Hippocampal formation (tissue), 2 donors: ENCODE data around the gene PPWD1.
A peak's percentile ranks its signal among the peaks of the same experiment; 100 is the strongest.
"Not testable (repeated sequence)": the region's sequence is repeated elsewhere in the genome, so short reads cannot be mapped to it uniquely, and the experiment has no call there.

ENCODE experiments used
- DNase-seq, 2 donors: peaks; one replicate each; lab custom pipeline; 2025; lab: John Stamatoyannopoulos, UW

PPWD1 gene

GRCh38 chr5:65562731-65563701 lies at the start of gene PPWD1, which contains the start of gene CENPK:
PPWD1 (plus strand) TSS chr5:65563296; CDS start chr5:65563311, 15 bp downstream.
CENPK (minus strand) TSS chr5:65563168; CDS start chr5:65554907, 8,261 bp downstream.
- DNase-seq = peak; percentile 90

GRCh38 chr5:65525726-65526125 lies 37.4 kb upstream of the PPWD1 start:
- DNase-seq = no peak

- DNase-seq = no peak
Observed at GRCh38 chr5:65530904-65531303, 32.2 kb upstream of the PPWD1 start.

GRCh38 chr5:65535529-65535987 lies 27.5 kb upstream of the PPWD1 start:
- DNase-seq = no peak

GRCh38 chr5:65539827-65540226 lies 23.3 kb upstream of the PPWD1 start:
- DNase-seq = no peak

GRCh38 chr5:65544473-65544872 lies 18.6 kb upstream of the PPWD1 start:
- DNase-seq = no peak

GRCh38 chr5:65546141-65546540 lies 17.0 kb upstream of the PPWD1 start:
- no peak for DNase-seq

- no peak for DNase-seq
Observed at GRCh38 chr5:65548281-65548680, 14.8 kb upstream of the PPWD1 start.

- no peak for DNase-seq
Observed at GRCh38 chr5:65553941-65554340, 9.2 kb upstream of the PPWD1 start.

GRCh38 chr5:65555287-65555686 lies 7.8 kb upstream of the PPWD1 start:
- DNase-seq = no peak

GRCh38 chr5:65556181-65556580 lies 6.9 kb upstream of the PPWD1 start:
- DNase-seq = no peak

- DNase-seq = no peak
Observed at GRCh38 chr5:65556718-65557117, 6.4 kb upstream of the PPWD1 start.

GRCh38 chr5:65563777-65564176 lies 681 bp downstream of the PPWD1 start:
- DNase-seq = no peak

GRCh38 chr5:65566505-65566904 lies 3.4 kb downstream of the PPWD1 start:
- DNase-seq = no peak

GRCh38 chr5:65570598-65571226 lies 7.6 kb downstream of the PPWD1 start:
- no peak for DNase-seq

GRCh38 chr5:65577141-65577540 lies 14.0 kb downstream of the PPWD1 start:
- no peak for DNase-seq

GRCh38 chr5:65588694-65589093 lies 25.6 kb downstream of the PPWD1 start:
- no peak for DNase-seq

GRCh38 chr5:65601761-65602160 lies 38.7 kb downstream of the PPWD1 start:
- not testable (repeated sequence) for DNase-seq

GRCh38 chr5:65611524-65611923 lies 48.4 kb downstream of the PPWD1 start:
- no peak for DNase-seq

GRCh38 chr5:65612298-65612907 lies 49.3 kb downstream of the PPWD1 start:
- DNase-seq = no peak

- DNase-seq = no peak
Observed at GRCh38 chr5:65620021-65620420, 56.9 kb downstream of the PPWD1 start.

GRCh38 chr5:65621961-65622360 lies 58.9 kb downstream of the PPWD1 start:
- DNase-seq = not testable (repeated sequence)
